ENCODE results near the gene MAN2B1.
"Not testable (repeated sequence)": the region's sequence is repeated elsewhere in the genome, so short reads cannot be mapped to it uniquely, and the experiment has no call there.

DNA sequence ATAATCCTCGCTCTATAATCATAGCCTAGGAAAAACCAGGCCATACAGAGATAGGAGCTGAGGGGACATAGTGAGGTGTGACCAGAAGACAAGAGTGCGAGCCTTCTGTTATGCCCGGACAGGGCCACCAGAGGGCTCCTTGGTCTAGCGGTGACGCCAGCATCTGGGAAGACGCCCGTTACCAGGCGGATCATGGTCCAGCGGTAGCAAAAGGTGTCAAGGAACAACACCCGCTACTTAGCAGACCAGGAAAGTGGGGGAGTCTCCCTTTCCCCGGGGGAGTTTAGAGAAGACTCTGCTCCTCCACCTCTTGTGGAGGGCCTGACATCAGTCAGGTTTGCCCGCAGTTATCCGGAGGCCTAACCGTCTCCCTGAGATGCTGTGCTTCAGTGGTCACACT is 45.5 kb upstream of the MAN2B1 start:
- TF ChIP-seq CTCF (IDR thresholded peaks at IDR 0.05), result peak in 5 of 6 experiments; percentile 42 to 65 (median 50)
- TF ChIP-seq POLR2A (IDR thresholded peaks at IDR 0.05), result not testable (repeated sequence)
